GM12878 (cell line): ENCODE measurements around the gene OR6C75. TPM values are rescaled to one million over a fixed set of nuclear protein-coding genes. Genes with fewer than 3 reads are reported as not detected.

Source experiments
- ATAC-seq: fragments of 200-7000 bp; cut with Tn5 transposase; 3 replicates; pipeline ENCODE4 v1.9.1; 2020; ENCODE audit warnings: mild to moderate bottlenecking, moderate library complexity
- BruUV-seq: library from RNA; stranded (reverse); fragments of 400-500 nt; replicated peaks from 2 replicates; lab custom pipeline; 2021; lab: Mats Ljungman, UMichigan
- CTCF ChIA-PET: fragments of 300-600 bp; sonication (Branson Sonifier 250); formaldehyde crosslinking; extraction: SDS; loops from one replicate; lab custom pipeline; 2021; ENCODE audit warnings: inconsistent platforms; lab: Yijun Ruan, JAX
- POLR2A ChIA-PET: fragments of 350-600 bp; formaldehyde crosslinking; extraction: SDS; loops from one replicate; lab custom pipeline; 2021; ENCODE audit warnings: inconsistent platforms; lab: Charles Lee
- RAD21 ChIA-PET: fragments of 300-600 bp; sonication (Branson Sonifier 250); formaldehyde crosslinking; loops from one replicate; lab custom pipeline; 2023; ENCODE audit warnings: antibody characterized with exemption; ENCODE audit not compliant: unreplicated experiment; lab: Charles Lee
- SMC1A ChIA-PET: fragments of 300-600 bp; sonication (Branson Sonifier 250); formaldehyde crosslinking; loops from one replicate; lab custom pipeline; 2023; ENCODE audit not compliant: unreplicated experiment, uncharacterized antibody; lab: Charles Lee
- DNase-seq: peaks from one replicate; pipeline ENCODE4 v3.0.0-alpha.2; 2011; ENCODE audit warnings: low read depth, low spot score
- FAIRE-seq: peaks from 3 replicates; lab custom pipeline; 2011; peaks lifted over from hg19 to GRCh38; lab: Jason Lieb, UNC
- H2AFZ ChIP-seq: 2 replicates; pipeline ENCODE4 v1.6.0; 2011; ENCODE audit warnings: low read depth, low read length, control low read depth; ENCODE audit not compliant: control insufficient read depth
- H3K27ac ChIP-seq: 2 replicates; pipeline ENCODE4 v1.5.1; 2011; ENCODE audit warnings: control low read depth; ENCODE audit not compliant: control insufficient read depth, insufficient read depth
- H3K27me3 ChIP-seq, 2 experiments: replicated peaks in 1 of 2; 2 replicates each; pipeline versions ENCODE4 v1.6.0 to v1.6.1; 2011; ENCODE audit warnings: low read length in 1 of 2; ENCODE audit not compliant: control insufficient read depth in 2 of 2, insufficient read depth in 2 of 2
- H3K36me3 ChIP-seq, 2 experiments: 2 replicates each; pipeline ENCODE4 v1.5.1; 2011; ENCODE audit warnings: low read length in 1 of 2; ENCODE audit not compliant: control insufficient read depth in 2 of 2, insufficient read depth in 2 of 2
- H3K4me1 ChIP-seq: 2 replicates; pipeline ENCODE4 v1.6.1; 2011; ENCODE audit warnings: mild to moderate bottlenecking, low read length, moderate library complexity, mixed read lengths; ENCODE audit not compliant: control insufficient read depth, insufficient read depth
- H3K4me2 ChIP-seq: 2 replicates; pipeline ENCODE4 v1.6.0; 2011; ENCODE audit warnings: control low read depth; ENCODE audit not compliant: control insufficient read depth, insufficient read depth
- H3K4me3 ChIP-seq: fragments of 200-600 bp; sonication (generic); 2 replicates; pipeline ENCODE4 v1.5.1; 2016
- H3K79me2 ChIP-seq: 2 replicates; pipeline ENCODE4 v1.6.0; 2011; ENCODE audit warnings: low read length; ENCODE audit not compliant: control insufficient read depth, insufficient read depth
- H3K9ac ChIP-seq: 2 replicates; pipeline ENCODE4 v1.8.0; 2011; ENCODE audit warnings: low read length, control low read depth, mixed read lengths; ENCODE audit not compliant: control insufficient read depth, insufficient read depth
- H3K9me3 ChIP-seq: replicated peaks from 3 replicates; pipeline ENCODE4 v1.5.1; 2011; ENCODE audit warnings: mild to moderate bottlenecking, low read length; ENCODE audit not compliant: control insufficient read depth, insufficient read depth
- H4K20me1 ChIP-seq: 2 replicates; pipeline ENCODE4 v1.6.0; 2011; ENCODE audit not compliant: control insufficient read depth, insufficient read depth
- BHLHE40 ChIP-seq, 2 experiments: fragments of 450-650 bp in 1 of 2; IDR thresholded peaks; 2 replicates each; pipeline ENCODE4 v1.6.1; 2011 to 2017; ENCODE audit warnings: low read depth in 2 of 2, borderline replicate concordance in 1 of 2, improper control_type of control experiment in 1 of 2, low read length in 1 of 2, mild to moderate bottlenecking in 1 of 2
- DPF2 ChIP-seq: fragments of 450-650 bp; IDR thresholded peaks from 2 replicates; pipeline ENCODE4 v1.6.1; 2017; ENCODE audit warnings: mild to moderate bottlenecking
- NFIC ChIP-seq: IDR thresholded peaks from 2 replicates; pipeline ENCODE4 v1.6.1; 2012; ENCODE audit warnings: low read depth, mild to moderate bottlenecking, inconsistent platforms, low read length, moderate library complexity
- PBX3 ChIP-seq: IDR thresholded peaks from 2 replicates; pipeline ENCODE4 v1.6.1; 2011; ENCODE audit warnings: mild to moderate bottlenecking, low read depth, low read length, moderate library complexity; ENCODE audit not compliant: insufficient replicate concordance
- SIN3A ChIP-seq: IDR thresholded peaks from 2 replicates; pipeline ENCODE4 v1.6.1; 2012; ENCODE audit warnings: low read depth, low read length, improper control_type of control experiment
- SRF ChIP-seq, 2 experiments: IDR thresholded peaks; 2 replicates each; pipeline ENCODE4 v1.6.1; 2011; ENCODE audit warnings: low read depth in 2 of 2, low read length in 2 of 2, mild to moderate bottlenecking in 1 of 2, moderate library complexity in 1 of 2
- USF2 ChIP-seq: IDR thresholded peaks from 2 replicates; pipeline ENCODE4 v1.6.1; 2011; ENCODE audit warnings: low read depth, low read length, improper control_type of control experiment, borderline replicate concordance
- ZBTB33 ChIP-seq: fragments of 450-650 bp; IDR thresholded peaks from 2 replicates; pipeline ENCODE4 v1.6.1; 2017; ENCODE audit warnings: mild to moderate bottlenecking
- ZNF274 ChIP-seq: IDR thresholded peaks from one replicate; pipeline ENCODE4 v1.8.0; 2011; ENCODE audit not compliant: insufficient read length, insufficient read depth
- WGBS: methylation state at CpG from one replicate; pipeline ENCODE4 v1.1.6; 2016; ENCODE audit warnings: low lambda C conversion rate; ENCODE audit not compliant: insufficient replicate concordance, insufficient coverage; ENCODE audit errors: missing lambda C conversion rate; 5-methylcytosine and 5-hydroxymethylcytosine counted together
- in situ Hi-C: fragments of 300-500 bp; cut with MboI; formaldehyde crosslinking; loops from 9 replicates; pipeline ENCODE4 v1.14.3; 2018; ENCODE audit warnings: mixed read lengths
- intact Hi-C: fragments of 100-400 bp; cut with micrococcal nuclease; formaldehyde crosslinking; loops from one replicate; pipeline ENCODE4 v1.14.2; 2022; ENCODE audit not compliant: unreplicated experiment
- polyA plus RNA-seq, 11 experiments: library from polyadenylated mRNA; depleted of rRNA in 4 of 11; unstranded in 6 of 11; stranded (reverse) in 5 of 11; fragments of >200 nt; fragmentation: Nextera tagmentation in 4 of 11; fragmentation: Illumina TruSeq in 1 of 11; extraction: Ambion mirVana in 4 of 11; extraction: Trizol in 1 of 11; gene quantifications; 1 replicate in 1 of 11; 2 replicates in 10 of 11; pipeline versions ENCODE4 v1.2.1 to v1.2.3, GENCODE V29; 2011 to 2016; ENCODE audit warnings: inconsistent platforms in 2 of 11, missing spikeins in 2 of 11, low read depth in 1 of 11
- total RNA-seq, 4 experiments: library from RNA; depleted of rRNA in 3 of 4; stranded (reverse); fragments of >200 nt in 3 of 4; fragmentation: Illumina TruSeq in 1 of 4; extraction: Trizol in 1 of 4; gene quantifications; 2 replicates each; pipeline versions ENCODE4 v1.2.1 to v1.2.3, GENCODE V29; 2013 to 2021
- TF ChIP-seq, protein P1 (sequence below): fragments of 450-650 bp; IDR thresholded peaks from 2 replicates; pipeline ENCODE4 v1.6.1; 2017; ENCODE audit warnings: borderline replicate concordance
- TF ChIP-seq, protein P2 (sequence below): fragments of 450-650 bp; IDR thresholded peaks from 2 replicates; pipeline ENCODE4 v1.6.1; 2018; ENCODE audit warnings: mild to moderate bottlenecking, low read depth, moderate library complexity; ENCODE audit not compliant: partially characterized antibody

The OR6C75 gene
- total and polyA plus RNA-seq, 10 of the 15 experiments (the other 5 are each of a cell fraction or from before 2014, with no cell fraction given), result not detected

DNA sequence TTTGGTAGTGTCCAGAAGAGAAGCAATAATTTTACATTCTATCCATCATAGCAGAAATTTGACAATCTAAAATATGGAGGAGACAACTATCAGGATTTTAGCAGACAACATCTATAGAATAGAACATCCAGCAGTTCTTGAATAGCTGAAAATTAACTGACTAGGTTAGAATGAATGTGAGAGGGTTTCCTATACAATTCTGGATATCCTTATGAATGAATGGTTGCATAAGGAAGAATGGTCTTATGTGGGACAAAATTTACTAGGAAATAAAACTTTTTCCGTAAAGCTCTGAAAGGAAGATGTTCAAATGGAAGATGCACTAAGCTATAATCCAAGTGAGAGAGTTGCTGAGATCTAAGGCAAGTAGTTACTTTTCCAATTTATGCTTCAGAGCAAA is 32.3 kb upstream of the OR6C75 start, which contains the start of gene OR6C3:
TSS of gene OR6C3 (plus strand) at position 301 of the 400 bp plus-strand sequence. CDS start 955 bp downstream, outside the sequence.
- ChIA-PET RAD21 (no interaction called here), CTCF (no interaction called here), POLR2A (no interaction called here), SMC1A (no interaction called here)
- Histone ChIP-seq H3K9ac (no peak within 1 kb of the TSS), H3K27me3 (no peaks in the 10 kb centered on the region), H3K4me1 (no peaks in the 10 kb centered on the region), H3K79me2 (no peaks in the 10 kb centered on the region), H3K4me3 (no peak within 1 kb of the TSS), H3K4me2 (no peak within 1 kb of the TSS), H2AFZ (no peak within 1 kb of the TSS), H4K20me1 (no peaks in the 10 kb centered on the region), H3K27ac (no peak within 1 kb of the TSS), H3K36me3 (no peaks in the 10 kb centered on the region), H3K9me3 (no peaks in the 10 kb centered on the region)
- in situ Hi-C loops, result no loop called here
- no peak for ATAC-seq
- DNase-seq, result no peak
- TF ChIP-seq PBX3 (no peak), BHLHE40 (IDR thresholded peaks at IDR 0.05; ENCODE audit: borderline replicate concordance in 1 of 2, low read depth in 2 of 2, low read length in 1 of 2) (no peak), NFIC (no peak), SIN3A (no peak), ZBTB33 (no peak), SRF (IDR thresholded peaks at IDR 0.05; ENCODE audit: low read depth in 2 of 2, low read length in 2 of 2) (no peak), USF2 (no peak), DPF2 (no peak), ZNF274 (no peak)
- TF ChIP-seq, protein P1, sequence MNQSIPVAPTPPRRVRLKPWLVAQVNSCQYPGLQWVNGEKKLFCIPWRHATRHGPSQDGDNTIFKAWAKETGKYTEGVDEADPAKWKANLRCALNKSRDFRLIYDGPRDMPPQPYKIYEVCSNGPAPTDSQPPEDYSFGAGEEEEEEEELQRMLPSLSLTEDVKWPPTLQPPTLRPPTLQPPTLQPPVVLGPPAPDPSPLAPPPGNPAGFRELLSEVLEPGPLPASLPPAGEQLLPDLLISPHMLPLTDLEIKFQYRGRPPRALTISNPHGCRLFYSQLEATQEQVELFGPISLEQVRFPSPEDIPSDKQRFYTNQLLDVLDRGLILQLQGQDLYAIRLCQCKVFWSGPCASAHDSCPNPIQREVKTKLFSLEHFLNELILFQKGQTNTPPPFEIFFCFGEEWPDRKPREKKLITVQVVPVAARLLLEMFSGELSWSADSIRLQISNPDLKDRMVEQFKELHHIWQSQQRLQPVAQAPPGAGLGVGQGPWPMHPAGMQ, result no peak
- TF ChIP-seq, protein P2, sequence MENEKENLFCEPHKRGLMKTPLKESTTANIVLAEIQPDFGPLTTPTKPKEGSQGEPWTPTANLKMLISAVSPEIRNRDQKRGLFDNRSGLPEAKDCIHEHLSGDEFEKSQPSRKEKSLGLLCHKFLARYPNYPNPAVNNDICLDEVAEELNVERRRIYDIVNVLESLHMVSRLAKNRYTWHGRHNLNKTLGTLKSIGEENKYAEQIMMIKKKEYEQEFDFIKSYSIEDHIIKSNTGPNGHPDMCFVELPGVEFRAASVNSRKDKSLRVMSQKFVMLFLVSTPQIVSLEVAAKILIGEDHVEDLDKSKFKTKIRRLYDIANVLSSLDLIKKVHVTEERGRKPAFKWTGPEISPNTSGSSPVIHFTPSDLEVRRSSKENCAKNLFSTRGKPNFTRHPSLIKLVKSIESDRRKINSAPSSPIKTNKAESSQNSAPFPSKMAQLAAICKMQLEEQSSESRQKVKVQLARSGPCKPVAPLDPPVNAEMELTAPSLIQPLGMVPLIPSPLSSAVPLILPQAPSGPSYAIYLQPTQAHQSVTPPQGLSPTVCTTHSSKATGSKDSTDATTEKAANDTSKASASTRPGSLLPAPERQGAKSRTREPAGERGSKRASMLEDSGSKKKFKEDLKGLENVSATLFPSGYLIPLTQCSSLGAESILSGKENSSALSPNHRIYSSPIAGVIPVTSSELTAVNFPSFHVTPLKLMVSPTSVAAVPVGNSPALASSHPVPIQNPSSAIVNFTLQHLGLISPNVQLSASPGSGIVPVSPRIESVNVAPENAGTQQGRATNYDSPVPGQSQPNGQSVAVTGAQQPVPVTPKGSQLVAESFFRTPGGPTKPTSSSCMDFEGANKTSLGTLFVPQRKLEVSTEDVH, result no peak
- BruUV-seq, result no TSS peak
- intact Hi-C loops, result no loop called here
- FAIRE-seq, result no peak
- WGBS, result 20% methylated on average over 1 of the region's 1 CpG
